Osteoblast (primary cell): ENCODE measurements around the gene CSTF3. TPM values are rescaled to one million over a fixed set of nuclear protein-coding genes. Genes with fewer than 3 reads are reported as not detected.
A peak's percentile ranks its signal among the peaks of the same experiment; 100 is the strongest.

ENCODE experiments used
- DNase-seq: peaks from one replicate; pipeline ENCODE4 v3.0.0; 2011; ENCODE audit warnings: low spot score, mixed read lengths; ENCODE audit not compliant: insufficient read length; ENCODE audit errors: missing footprints
- H2AFZ ChIP-seq: 2 replicates; pipeline ENCODE4 v1.6.0; 2011; ENCODE audit warnings: mild to moderate bottlenecking, low read length
- H3K27ac ChIP-seq: 2 replicates; pipeline ENCODE4 v1.5.1; 2011; ENCODE audit warnings: mild to moderate bottlenecking, low read depth, low read length, moderate library complexity
- H3K27me3 ChIP-seq: 2 replicates; pipeline ENCODE4 v1.6.0; 2012; ENCODE audit warnings: mild to moderate bottlenecking, control low read depth, inconsistent platforms, low read length, moderate library complexity; ENCODE audit not compliant: insufficient read depth
- H3K36me3 ChIP-seq: 2 replicates; pipeline ENCODE4 v1.5.1; 2011; ENCODE audit warnings: mild to moderate bottlenecking, low read length, control low read depth, moderate library complexity; ENCODE audit not compliant: insufficient read depth
- H3K4me1 ChIP-seq: 2 replicates; pipeline ENCODE4 v1.5.1; 2011; ENCODE audit warnings: mild to moderate bottlenecking, low read length, control low read depth, moderate library complexity; ENCODE audit not compliant: insufficient read depth
- H3K4me2 ChIP-seq: 2 replicates; pipeline ENCODE4 v1.6.0; 2011; ENCODE audit warnings: mild to moderate bottlenecking, low read length; ENCODE audit not compliant: insufficient read depth
- H3K4me3 ChIP-seq: fragments of 200-600 bp; sonication (generic); 3 replicates; pipeline ENCODE4 v1.5.1; 2012; ENCODE audit warnings: mild to moderate bottlenecking, low read length, inconsistent platforms; ENCODE audit not compliant: insufficient read depth
- H3K79me2 ChIP-seq: 2 replicates; pipeline ENCODE4 v1.6.0; 2012; ENCODE audit warnings: mild to moderate bottlenecking, low read length, control low read depth, inconsistent platforms; ENCODE audit not compliant: insufficient read depth
- H3K9me3 ChIP-seq: 2 replicates; pipeline ENCODE4 v1.5.1; 2011; ENCODE audit warnings: low read depth, low read length, control low read depth
- H4K20me1 ChIP-seq: 2 replicates; pipeline ENCODE4 v1.6.0; 2012; ENCODE audit warnings: mild to moderate bottlenecking, low read length, control low read depth; ENCODE audit not compliant: insufficient read depth
- CTCF ChIP-seq: IDR thresholded peaks from 2 replicates; pipeline ENCODE4 v1.5.1; 2011; ENCODE audit warnings: mild to moderate bottlenecking, low read depth, low read length, moderate library complexity; ENCODE audit errors: extremely low read depth
- total RNA-seq: library from RNA; depleted of rRNA; stranded (reverse); fragments of >200 nt; gene quantifications from 2 replicates; pipeline ENCODE4 v1.2.3, GENCODE V29; 2012

The CSTF3 gene
- total RNA-seq, 1 donor: 16.3 TPM

GRCh38 chr11:33045551-33046255, 115.6 kb downstream of the CSTF3 start:
- no peak overlapping the region for H3K27ac ChIP-seq
- H3K79me2 ChIP-seq: peaks cover 28% of the 10 kb centered on the region
- no peak overlapping the region for H3K4me3 ChIP-seq
- TF ChIP-seq CTCF: no peak
- peaks cover 25% of the 10 kb centered on the region for H3K36me3 ChIP-seq
- no peaks in the 10 kb centered on the region for H3K9me3 ChIP-seq
- no peak for DNase-seq
- H3K4me2 ChIP-seq: no peak overlapping the region
- H2AFZ ChIP-seq: no peak overlapping the region
- peaks cover 21% of the 10 kb centered on the region for H3K4me1 ChIP-seq
- H4K20me1 ChIP-seq: no peaks in the 10 kb centered on the region
- H3K27me3 ChIP-seq: no peaks in the 10 kb centered on the region

GRCh38 chr11:33044285-33044756, 117.0 kb downstream of the CSTF3 start:
- no peaks in the 10 kb centered on the region for H4K20me1 ChIP-seq
- peaks cover 27% of the 10 kb centered on the region for H3K4me1 ChIP-seq
- peak overlapping the region; percentile 69 for H3K27ac ChIP-seq
- no peak for TF ChIP-seq CTCF
- no peak overlapping the region for H3K4me3 ChIP-seq
- peaks cover 25% of the 10 kb centered on the region for H3K36me3 ChIP-seq
- H3K4me2 ChIP-seq: peak overlapping the region; percentile 25
- H3K79me2 ChIP-seq: peaks cover 39% of the 10 kb centered on the region
- no peaks in the 10 kb centered on the region for H3K9me3 ChIP-seq
- DNase-seq: no peak
- H2AFZ ChIP-seq: no peak overlapping the region
- H3K27me3 ChIP-seq: no peaks in the 10 kb centered on the region

GRCh38 chr11:33043221-33043830, 118.0 kb downstream of the CSTF3 start:
- Histone ChIP-seq H3K4me1 (peaks cover 27% of the 10 kb centered on the region), H3K4me2 (peak overlapping the region; percentile 25), H3K9me3 (no peaks in the 10 kb centered on the region), H2AFZ (no peak overlapping the region), H4K20me1 (no peaks in the 10 kb centered on the region), H3K36me3 (peaks cover 25% of the 10 kb centered on the region), H3K4me3 (no peak overlapping the region), H3K27me3 (no peaks in the 10 kb centered on the region), H3K27ac (peak overlapping the region; percentile 45), H3K79me2 (peaks cover 39% of the 10 kb centered on the region)
- no peak for TF ChIP-seq CTCF
- DNase-seq: no peak

GRCh38 chr11:33040862-33041453, 120.3 kb downstream of the CSTF3 start:
- Histone ChIP-seq H3K4me3 (peak overlapping the region; percentile 92), H3K27me3 (no peaks in the 10 kb centered on the region), H3K79me2 (peaks cover 30% of the 10 kb centered on the region), H4K20me1 (no peaks in the 10 kb centered on the region), H3K4me2 (peak overlapping the region; percentile 97), H2AFZ (peak overlapping the region; percentile 98), H3K36me3 (peaks cover 15% of the 10 kb centered on the region), H3K4me1 (peaks cover 27% of the 10 kb centered on the region), H3K27ac (peak overlapping the region; percentile 98), H3K9me3 (no peaks in the 10 kb centered on the region)
- no peak for DNase-seq
- TF ChIP-seq CTCF: no peak
